Muscle layer of colon (tissue), 2 donors: ENCODE measurements around the gene CRACDL.

Experiments used
- H3K27ac ChIP-seq: one replicate; pipeline ENCODE4 v1.7.0; 2013; ENCODE audit warnings: low read depth, mild to moderate bottlenecking, low read length, moderate library complexity
- H3K27me3 ChIP-seq, 2 donors: one replicate each; pipeline ENCODE4 v1.7.0; 2013; ENCODE audit warnings: low read length in 2 of 2, mild to moderate bottlenecking in 2 of 2; ENCODE audit not compliant: insufficient read depth in 2 of 2, control insufficient read depth in 1 of 2
- H3K36me3 ChIP-seq: one replicate; pipeline ENCODE4 v1.7.0; 2013; ENCODE audit warnings: mild to moderate bottlenecking, low read length; ENCODE audit not compliant: insufficient read depth
- H3K4me1 ChIP-seq: one replicate; pipeline ENCODE4 v1.7.0; 2013; ENCODE audit warnings: mild to moderate bottlenecking, low read length; ENCODE audit not compliant: insufficient read depth
- H3K4me3 ChIP-seq, 2 donors: one replicate each; pipeline ENCODE4 v1.7.0; 2013; ENCODE audit warnings: low read length in 2 of 2, low read depth in 1 of 2, mild to moderate bottlenecking in 1 of 2, moderate library complexity in 1 of 2
- H3K9ac ChIP-seq: one replicate; pipeline ENCODE4 v1.7.0; 2013; ENCODE audit warnings: low read length
- H3K9me3 ChIP-seq: one replicate; pipeline ENCODE4 v1.7.0; 2013; ENCODE audit warnings: mild to moderate bottlenecking, low read length
- donor health status: abdominal sarcoma.
- donor health status: Adenocarcinoma of cecum.

The CRACDL gene

DNA sequence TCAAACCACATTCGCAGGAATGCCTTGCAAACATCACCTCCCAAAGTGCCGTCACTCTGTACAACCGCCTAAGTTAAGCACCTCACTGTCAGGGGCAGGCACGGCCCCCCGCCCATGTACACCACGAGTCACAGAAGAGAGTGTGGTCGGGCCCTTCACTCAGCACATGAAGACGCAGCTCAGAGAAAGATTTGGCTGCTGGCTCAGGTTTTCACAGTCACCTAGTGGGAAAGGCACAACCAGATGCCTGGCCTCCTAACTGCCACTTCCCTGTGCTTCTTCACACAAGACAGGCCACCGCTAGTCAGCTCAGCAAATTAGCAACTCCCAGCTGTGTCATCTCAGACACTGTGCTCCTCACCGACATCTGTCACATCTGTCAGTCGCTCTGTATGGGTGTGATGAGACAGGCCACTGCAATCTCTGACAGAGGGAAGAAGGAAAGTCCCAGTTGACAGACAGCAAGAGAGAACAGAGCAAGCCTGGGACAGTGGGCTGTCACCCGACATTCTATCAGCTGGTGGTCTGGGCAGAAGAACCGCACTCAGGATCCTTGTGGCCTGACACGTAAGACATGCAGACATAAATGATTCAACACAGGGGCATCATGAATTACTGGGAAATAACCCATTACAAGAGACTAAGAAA, 60.8 kb downstream of the CRACDL start:
- Histone ChIP-seq H3K9ac (no peak overlapping the region), H3K9me3 (no peaks in the 10 kb centered on the region), H3K27ac (no peak overlapping the region), H3K36me3 (no peaks in the 10 kb centered on the region), H3K4me3 (no peak overlapping the region), H3K27me3 (no peaks in the 10 kb centered on the region), H3K4me1 (no peaks in the 10 kb centered on the region)

DNA sequence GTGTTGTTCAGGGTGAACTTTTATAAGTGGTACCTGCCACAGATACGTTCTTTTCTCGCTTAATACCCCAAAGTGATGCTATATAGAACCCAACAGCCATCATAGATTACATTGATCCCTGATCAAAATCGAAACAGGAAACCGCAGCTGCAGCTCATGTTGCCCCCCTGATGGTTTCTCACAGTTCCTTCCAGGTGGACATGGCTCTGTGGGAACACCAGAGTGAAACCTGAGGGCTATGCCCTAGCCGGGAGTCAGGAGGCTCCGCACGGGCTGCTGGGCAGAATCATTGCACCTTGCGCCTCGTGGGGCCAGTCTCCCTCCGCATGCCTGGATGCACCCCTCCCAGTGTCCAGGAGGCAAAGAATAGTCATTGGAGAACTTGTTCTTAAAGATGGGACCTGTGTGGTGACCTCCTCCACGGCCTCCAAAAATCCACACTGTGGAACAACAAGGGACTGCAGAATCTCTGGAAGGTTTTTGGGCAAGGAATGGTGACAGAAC, 61.8 kb downstream of the CRACDL start:
- Histone ChIP-seq H3K27me3 (no peaks in the 10 kb centered on the region), H3K9me3 (no peaks in the 10 kb centered on the region), H3K9ac (no peak overlapping the region)

GRCh38 chr2:98872526-98872925, 63.5 kb downstream of the CRACDL start:
- Histone ChIP-seq H3K27me3 (no peaks in the 10 kb centered on the region), H3K4me3 (no peak overlapping the region), H3K36me3 (no peaks in the 10 kb centered on the region), H3K4me1 (no peaks in the 10 kb centered on the region), H3K9ac (no peak overlapping the region), H3K9me3 (no peaks in the 10 kb centered on the region), H3K27ac (no peak overlapping the region)

More for the DNA sequence above, 61.8 kb downstream of the CRACDL start:
- Histone ChIP-seq H3K4me3 (no peak overlapping the region), H3K4me1 (no peaks in the 10 kb centered on the region), H3K27ac (no peak overlapping the region), H3K36me3 (no peaks in the 10 kb centered on the region)

DNA sequence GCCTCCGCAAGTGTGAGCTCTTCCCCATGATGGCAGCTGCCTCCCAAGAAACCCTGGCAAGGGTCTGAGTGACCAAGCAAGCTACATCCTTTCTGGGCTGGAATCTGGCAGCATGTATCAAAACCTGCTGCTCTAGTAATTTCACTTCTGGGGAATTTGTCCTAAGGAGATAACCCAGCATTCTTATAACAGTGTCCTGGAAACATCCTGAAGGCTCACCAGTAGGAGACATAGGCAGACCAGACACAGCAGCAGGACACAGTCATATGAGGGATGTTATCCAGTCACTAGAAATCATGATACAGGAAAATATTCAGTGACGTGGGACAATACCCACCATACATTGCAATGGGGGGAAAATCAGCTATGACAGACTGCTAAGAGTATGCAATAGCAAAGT, 64.5 kb downstream of the CRACDL start:
- Histone ChIP-seq H3K36me3 (no peaks in the 10 kb centered on the region), H3K9ac (no peak overlapping the region), H3K9me3 (no peaks in the 10 kb centered on the region), H3K4me1 (no peaks in the 10 kb centered on the region), H3K4me3 (no peak overlapping the region), H3K27ac (no peak overlapping the region), H3K27me3 (no peaks in the 10 kb centered on the region)

GRCh38 chr2:98870516-98871158, 65.4 kb downstream of the CRACDL start:
- H3K9me3 ChIP-seq: no peaks in the 10 kb centered on the region
- no peaks in the 10 kb centered on the region for H3K36me3 ChIP-seq
- H3K27me3 ChIP-seq: no peaks in the 10 kb centered on the region
- H3K27ac ChIP-seq: no peak overlapping the region
- no peak overlapping the region for H3K4me3 ChIP-seq
- no peaks in the 10 kb centered on the region for H3K4me1 ChIP-seq
- no peak overlapping the region for H3K9ac ChIP-seq

DNA sequence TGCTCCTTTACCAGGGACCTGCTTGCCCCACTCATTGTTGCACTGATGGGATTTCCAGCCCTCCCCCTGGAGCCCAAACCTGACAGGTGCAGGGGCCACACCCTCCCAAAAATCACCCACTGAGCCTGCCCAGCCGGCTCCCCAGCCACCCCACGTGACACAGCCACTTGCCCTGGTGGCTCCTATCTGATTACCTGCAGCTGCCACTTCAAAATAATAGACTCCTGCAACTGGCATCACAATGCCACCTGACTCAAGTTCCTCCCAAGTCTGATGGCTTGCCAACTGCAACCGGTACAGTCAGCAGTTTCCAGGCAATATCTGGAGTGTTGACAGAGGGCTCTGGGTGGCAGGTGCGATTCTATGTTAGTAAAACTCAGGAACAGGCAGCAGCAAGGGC, 66.2 kb downstream of the CRACDL start:
- Histone ChIP-seq H3K9me3 (no peaks in the 10 kb centered on the region), H3K4me3 (no peak overlapping the region), H3K9ac (no peak overlapping the region), H3K27ac (no peak overlapping the region), H3K27me3 (no peaks in the 10 kb centered on the region), H3K4me1 (no peaks in the 10 kb centered on the region), H3K36me3 (no peaks in the 10 kb centered on the region)

- H3K9me3 ChIP-seq: no peaks in the 10 kb centered on the region
These were observed 66.8 kb downstream of the CRACDL start for GRCh38 chr2:98869272-98869641.

DNA sequence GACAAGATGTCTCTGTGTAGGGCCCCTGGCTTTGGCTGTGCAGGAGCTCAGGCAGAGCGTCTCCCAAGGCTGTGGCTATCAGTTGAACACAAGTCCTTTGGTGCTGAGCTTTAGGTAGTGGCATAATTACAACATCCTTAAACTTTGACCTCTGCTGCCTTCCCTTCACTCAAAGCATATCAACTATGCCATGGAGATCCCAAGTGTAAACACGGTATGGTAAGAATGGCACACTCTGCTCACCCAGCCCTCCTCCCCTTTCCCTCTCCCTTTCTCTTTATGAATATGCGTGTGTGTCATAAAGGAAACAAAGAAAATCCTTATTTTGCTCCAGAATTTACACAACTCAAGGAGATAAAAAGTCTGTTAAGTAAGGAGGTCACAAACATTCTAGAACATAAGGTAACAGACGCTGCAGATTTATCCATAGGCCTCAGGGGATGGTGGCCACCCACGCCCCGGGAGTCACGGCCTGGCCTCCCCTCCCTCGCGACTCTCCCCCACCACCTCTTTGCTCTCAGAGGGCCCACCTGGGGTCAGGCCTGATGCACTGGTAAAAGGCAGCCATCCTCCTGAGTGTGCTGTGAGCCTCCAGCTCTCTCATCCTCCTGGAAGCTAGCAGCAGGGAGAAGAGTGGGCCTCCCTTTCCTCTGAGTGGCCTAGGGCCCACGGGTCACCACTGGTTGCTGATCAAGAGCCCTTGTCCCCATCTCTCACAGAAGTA, 67.3 kb downstream of the CRACDL start:
- Histone ChIP-seq H3K36me3 (no peaks in the 10 kb centered on the region), H3K27ac (no peak overlapping the region), H3K4me3 (no peak overlapping the region), H3K4me1 (no peaks in the 10 kb centered on the region), H3K9me3 (no peaks in the 10 kb centered on the region), H3K27me3 (no peaks in the 10 kb centered on the region), H3K9ac (no peak overlapping the region)

More at GRCh38 chr2:98869272-98869641, 66.8 kb downstream of the CRACDL start:
- Histone ChIP-seq H3K9ac (no peak overlapping the region), H3K4me3 (no peak overlapping the region), H3K27ac (no peak overlapping the region), H3K4me1 (no peaks in the 10 kb centered on the region), H3K27me3 (no peaks in the 10 kb centered on the region), H3K36me3 (no peaks in the 10 kb centered on the region)

DNA sequence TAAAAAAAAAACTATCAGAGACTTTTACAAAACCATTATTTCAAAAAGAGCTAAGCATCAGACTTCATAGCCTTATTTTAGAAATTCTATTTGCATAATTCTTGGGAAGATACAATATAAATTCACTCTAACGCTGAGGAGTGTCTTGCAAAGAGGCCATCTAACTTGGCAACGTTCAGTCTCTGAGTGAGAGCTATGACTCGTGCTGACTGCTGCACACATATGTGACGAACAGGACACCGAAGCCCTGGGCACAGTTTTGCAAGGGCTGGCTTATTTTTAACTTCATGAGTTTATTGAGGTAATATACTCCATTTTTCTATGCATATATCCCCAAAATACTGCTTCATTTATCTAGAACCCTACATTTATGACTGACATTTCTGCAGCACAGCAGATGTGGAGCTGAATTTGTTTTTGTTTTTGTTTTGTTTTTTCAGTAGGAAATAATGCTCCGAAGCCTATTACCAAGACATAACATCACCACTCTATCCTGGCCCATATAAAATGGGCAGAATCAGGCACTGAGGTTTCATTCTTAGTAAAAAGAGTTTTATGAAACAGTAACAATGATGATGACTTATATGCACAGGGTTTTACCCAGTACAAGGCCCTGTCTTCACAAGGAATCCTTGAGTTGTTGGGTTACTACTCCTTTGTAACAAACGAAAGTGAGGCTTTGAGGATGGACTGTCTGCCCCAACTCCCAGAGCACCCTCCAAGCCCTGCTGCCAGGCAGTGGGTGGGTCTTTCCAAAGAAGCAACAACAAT, 68.3 kb downstream of the CRACDL start:
- Histone ChIP-seq H3K4me1 (no peaks in the 10 kb centered on the region), H3K27me3 (no peaks in the 10 kb centered on the region), H3K9me3 (no peaks in the 10 kb centered on the region), H3K36me3 (no peaks in the 10 kb centered on the region), H3K4me3 (no peak overlapping the region), H3K9ac (no peak overlapping the region), H3K27ac (no peak overlapping the region)

GRCh38 chr2:98866033-98866432, 70.0 kb downstream of the CRACDL start:
- Histone ChIP-seq H3K9me3 (no peaks in the 10 kb centered on the region), H3K4me1 (no peaks in the 10 kb centered on the region), H3K27me3 (no peaks in the 10 kb centered on the region), H3K9ac (no peak overlapping the region), H3K27ac (no peak overlapping the region), H3K36me3 (no peaks in the 10 kb centered on the region), H3K4me3 (no peak overlapping the region)

- no peaks in the 10 kb centered on the region for H3K27me3 ChIP-seq
- no peaks in the 10 kb centered on the region for H3K36me3 ChIP-seq
- H3K4me3 ChIP-seq: no peak overlapping the region
- no peak overlapping the region for H3K27ac ChIP-seq
- no peak overlapping the region for H3K9ac ChIP-seq
- no peaks in the 10 kb centered on the region for H3K4me1 ChIP-seq
- peaks cover 3% of the 10 kb centered on the region for H3K9me3 ChIP-seq
These were observed 74.4 kb downstream of the CRACDL start for GRCh38 chr2:98861601-98862000.
